Ecto neural progenitor cell (in vitro differentiated cells): Measurements from ENCODE around the gene CFH.
"Not testable (repeated sequence)": the region's sequence is repeated elsewhere in the genome, so short reads cannot be mapped to it uniquely, and the experiment has no call there.

ENCODE experiments used
- DNase-seq: peaks from one replicate; pipeline ENCODE4 v3.0.0-alpha.2; 2018; ENCODE audit warnings: low spot score

Gene CFH

DNA sequence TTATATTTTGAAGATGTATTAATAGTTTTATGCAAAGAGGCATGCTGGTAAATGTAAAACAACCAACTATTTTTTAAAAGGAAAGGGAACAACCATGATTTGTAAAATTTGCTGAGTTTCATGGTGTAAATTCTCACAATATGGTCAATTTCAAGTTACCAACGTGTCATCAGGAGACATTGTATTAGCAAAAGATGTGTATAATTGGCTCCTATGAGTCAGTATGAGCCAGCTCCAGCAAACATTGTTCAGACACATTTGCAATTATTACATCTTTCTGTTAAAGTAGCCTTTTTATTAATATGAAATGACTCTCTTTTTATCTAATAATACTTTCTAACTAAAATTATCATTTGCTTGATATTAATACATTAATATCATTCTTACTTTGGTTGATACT is 15.3 kb downstream of the CFH start:
- no peak for DNase-seq

DNA sequence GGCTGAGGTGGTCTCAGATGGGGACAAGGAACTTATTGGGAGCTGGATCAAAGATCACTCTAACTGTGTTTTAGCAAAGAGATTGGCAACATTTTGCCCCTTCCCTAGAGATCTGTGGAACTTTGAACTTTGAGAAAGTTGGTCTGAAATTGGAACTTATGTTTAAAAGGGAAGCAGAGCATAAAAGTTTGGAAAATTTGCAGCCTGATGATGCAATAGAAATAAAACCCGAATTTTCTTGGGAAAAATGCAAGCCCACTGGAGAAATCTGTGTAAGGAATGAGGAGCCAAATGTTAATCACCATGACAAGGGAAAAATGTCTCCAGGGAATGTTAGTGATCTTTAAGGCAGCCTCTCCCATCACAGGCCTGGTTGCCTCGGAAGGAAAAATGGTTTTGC is 17.2 kb downstream of the CFH start:
- DNase-seq = no peak

DNA sequence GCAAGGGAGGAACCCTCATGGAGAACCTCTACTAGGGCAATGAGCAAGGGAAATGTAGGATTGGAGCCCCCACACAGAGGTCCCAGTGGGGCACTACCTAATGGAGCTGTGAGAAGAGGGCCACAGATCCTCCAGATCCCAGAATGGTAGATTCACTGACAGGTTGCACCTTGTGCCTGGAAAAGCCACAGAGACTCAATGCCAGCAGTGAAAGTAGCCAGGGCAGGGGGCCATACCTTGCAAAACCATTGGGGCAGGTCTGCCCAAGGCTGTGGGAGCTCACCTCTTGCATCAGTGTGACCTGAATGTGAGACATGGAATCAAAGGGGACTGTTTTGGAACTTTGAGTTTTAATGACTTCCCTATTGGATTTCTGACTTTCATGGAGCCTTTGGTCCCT is 17.9 kb downstream of the CFH start:
- DNase-seq = no peak

DNA sequence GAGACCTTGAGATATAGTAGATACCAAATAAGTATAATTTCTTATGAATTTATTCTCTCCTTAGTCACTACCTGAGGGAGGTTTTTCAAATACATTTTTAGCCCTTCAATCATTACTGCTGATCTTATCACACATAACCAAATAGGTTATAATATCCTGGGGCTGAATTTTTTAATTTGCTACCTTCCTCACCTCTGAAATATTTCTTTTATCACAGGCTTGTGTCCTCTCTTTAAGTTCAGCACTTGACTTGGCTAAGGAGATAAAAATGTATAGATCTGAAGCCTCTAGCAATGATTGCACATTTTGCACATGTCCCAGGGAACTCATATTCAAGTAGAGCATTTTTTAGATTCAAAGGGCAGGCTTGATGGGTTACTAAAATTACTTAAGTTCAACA is 23.1 kb downstream of the CFH start:
- DNase-seq = no peak

GRCh38 chr1:196677781-196678509 is 26.1 kb downstream of the CFH start:
- no peak for DNase-seq

GRCh38 chr1:196678510-196678884 is 26.7 kb downstream of the CFH start:
- DNase-seq = no peak

DNA sequence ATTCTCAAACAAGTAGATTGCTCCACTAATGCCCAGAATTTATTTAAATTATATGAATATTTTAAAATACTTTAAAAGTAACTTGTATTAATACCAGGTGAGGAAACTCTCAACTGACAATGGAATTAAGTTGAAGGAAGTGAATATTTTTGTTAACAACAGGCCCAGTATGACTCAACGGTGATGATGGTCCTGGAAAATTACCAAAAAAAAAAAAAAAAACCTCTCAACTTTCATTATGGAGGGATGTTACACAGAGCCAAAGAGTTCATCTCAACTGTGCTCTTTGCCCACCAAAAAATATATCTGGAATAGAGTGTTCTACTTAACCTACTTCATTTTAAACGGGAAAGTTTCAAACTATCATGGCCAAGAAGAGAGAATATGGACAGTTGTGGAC is 28.3 kb downstream of the CFH start:
- DNase-seq = no peak

- DNase-seq = no peak
These were observed 32.6 kb downstream of the CFH start for GRCh38 chr1:196684476-196684875.

DNA sequence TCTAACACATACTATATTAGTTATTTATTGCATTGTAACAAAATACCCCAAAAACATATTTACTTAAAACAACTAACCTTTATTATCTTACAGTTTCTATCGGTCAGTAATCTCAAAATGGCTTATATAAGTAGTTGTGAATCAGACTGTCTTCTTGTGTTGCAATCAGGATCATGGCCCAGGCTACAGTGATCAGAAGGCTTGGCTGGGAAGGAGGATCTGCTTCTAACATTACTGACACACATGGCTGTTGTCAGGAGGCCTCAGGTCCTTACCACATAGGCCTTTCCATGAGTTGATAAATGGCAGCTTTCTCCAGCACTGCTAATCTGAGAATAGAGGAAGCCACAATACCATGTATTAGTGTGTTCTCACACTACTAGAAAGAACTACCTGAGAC is 33.7 kb downstream of the CFH start:
- no peak for DNase-seq

- DNase-seq = no peak
These were observed 37.2 kb downstream of the CFH start for GRCh38 chr1:196689001-196689400.

GRCh38 chr1:196690582-196690981 is 38.7 kb downstream of the CFH start:
- DNase-seq = no peak

GRCh38 chr1:196698993-196699392 is 47.1 kb downstream of the CFH start:
- DNase-seq = no peak

GRCh38 chr1:196701144-196701543 is 49.3 kb downstream of the CFH start:
- DNase-seq = no peak

- DNase-seq = not testable (repeated sequence)
These were observed 58.0 kb downstream of the CFH start for GRCh38 chr1:196709892-196710291.

GRCh38 chr1:196717868-196718267 is 66.0 kb downstream of the CFH start:
- no peak for DNase-seq

GRCh38 chr1:196723325-196724185 is 71.7 kb downstream of the CFH start:
- DNase-seq = peak; percentile 69

DNA sequence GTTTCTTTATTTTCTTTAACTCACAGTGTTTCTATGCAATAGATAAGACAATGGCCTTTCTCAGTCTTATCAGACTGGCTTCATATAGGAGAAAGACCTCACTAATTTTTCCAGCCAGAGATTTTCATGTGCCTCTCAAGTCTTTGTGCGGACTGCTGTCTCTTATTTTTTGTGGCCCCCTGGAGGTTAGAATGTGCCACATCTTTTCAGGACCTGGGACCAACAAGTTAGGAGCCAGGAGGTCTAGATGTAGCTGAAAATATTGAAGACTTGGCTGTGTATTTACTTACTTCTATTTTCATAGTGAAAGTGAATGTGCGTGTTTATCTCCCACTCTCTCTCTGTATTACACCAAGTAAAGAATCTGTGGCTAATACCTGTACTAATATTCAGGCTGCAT is 80.7 kb downstream of the CFH start:
- no peak for DNase-seq

DNA sequence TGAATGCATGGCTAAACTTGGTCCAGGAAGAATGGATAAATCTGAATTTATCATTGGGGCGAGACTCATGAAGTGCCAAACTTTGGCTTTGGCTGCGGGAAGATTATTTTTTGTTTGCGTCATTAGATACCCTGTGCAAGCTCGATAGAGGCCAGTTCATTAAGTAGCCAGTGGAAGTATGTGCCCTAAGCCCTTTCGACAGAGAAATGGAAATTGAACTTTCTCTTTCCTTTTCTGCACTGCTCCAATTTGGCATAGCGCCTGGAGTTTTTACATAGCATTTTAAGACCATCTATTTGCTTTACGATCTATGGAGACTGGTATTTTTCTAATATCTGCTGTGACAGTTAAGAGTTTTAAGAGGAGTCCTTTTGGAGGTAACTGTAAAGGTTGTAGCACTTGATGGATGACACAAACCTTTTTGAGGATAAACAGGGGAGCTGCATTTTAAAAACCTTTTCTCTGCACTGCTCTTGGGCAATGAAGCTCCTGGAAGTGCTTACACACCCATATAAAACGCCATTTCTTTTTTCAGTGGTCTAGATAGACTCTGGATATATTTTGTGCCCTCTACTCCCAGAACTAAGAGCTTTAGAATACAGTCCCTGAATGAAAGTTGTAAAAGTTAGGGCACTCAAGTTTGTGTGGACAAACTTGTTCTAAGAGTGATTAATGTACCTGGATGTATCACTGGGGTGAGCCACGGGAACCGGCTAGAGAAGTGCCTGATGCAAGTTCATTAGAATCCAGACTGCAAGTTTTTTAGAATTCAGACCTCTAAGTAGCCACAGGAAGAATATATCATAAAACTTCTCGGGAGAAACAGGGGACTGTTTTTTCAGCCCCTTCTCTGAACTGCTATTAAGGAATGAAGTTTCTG is 81.5 kb downstream of the CFH start:
- DNase-seq = no peak

DNA sequence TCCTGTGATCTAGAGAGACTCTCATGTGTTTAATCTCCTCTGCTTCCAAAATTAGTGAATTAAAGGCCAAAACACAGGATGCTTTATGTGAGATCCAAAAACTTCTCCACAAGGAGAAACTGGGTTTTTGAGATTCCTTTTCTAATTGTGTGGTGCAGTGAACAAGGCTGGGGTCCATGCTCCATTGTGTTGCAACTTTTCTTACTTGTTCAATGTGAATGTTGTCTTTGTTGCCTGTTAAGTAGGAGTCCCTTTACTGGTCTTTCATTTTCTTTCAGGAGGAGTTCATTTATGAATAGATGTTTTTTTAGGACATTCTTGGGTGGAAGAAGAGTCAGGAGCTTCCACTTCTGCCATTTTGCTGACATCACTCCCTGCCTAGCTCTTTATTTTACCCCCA is 82.2 kb downstream of the CFH start:
- DNase-seq = no peak

DNA sequence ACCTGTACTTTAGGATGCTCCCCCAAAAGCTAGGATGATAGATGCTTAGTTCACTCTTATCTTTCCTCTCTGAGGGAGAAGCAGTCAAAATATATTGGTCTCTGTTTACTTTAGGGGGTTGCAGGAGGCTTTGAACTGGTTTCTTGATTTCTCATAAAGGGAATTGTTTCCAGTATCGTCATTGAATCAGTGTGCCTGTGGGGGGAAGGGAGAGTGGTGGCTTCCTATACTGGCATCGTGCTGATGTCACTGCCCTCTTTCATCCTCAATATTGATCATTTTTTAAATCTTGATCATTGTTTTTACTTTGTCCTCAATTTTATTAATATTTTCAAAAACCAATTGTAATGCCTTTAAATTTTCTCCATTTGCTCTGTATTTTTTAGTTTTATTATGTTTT is 82.6 kb downstream of the CFH start:
- no peak for DNase-seq

- no peak for DNase-seq
These were observed 86.9 kb downstream of the CFH start for GRCh38 chr1:196738730-196739129.

DNA sequence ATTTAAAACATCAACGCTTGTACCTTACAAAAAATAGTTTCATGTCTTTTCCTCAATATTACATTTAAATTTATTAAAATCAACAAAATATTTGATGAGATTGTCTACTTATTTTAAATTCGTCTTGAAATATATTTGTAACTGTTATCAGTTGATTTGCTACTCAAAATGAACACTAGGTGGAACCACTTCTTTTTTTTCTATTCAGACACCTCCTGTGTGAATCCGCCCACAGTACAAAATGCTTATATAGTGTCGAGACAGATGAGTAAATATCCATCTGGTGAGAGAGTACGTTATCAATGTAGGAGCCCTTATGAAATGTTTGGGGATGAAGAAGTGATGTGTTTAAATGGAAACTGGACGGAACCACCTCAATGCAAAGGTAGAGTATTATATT is 91.4 kb downstream of the CFH start:
- DNase-seq = not testable (repeated sequence)
